ENCODE data around the gene PDZK1IP1. TPM values are rescaled to one million over a fixed set of nuclear protein-coding genes. Genes with fewer than 3 reads are reported as not detected.

Gene PDZK1IP1
- polyA plus RNA-seq, 1 donor (not counting 4 experiments of a cell fraction or from before 2014, with no cell fraction given) = 1.5 TPM

DNA sequence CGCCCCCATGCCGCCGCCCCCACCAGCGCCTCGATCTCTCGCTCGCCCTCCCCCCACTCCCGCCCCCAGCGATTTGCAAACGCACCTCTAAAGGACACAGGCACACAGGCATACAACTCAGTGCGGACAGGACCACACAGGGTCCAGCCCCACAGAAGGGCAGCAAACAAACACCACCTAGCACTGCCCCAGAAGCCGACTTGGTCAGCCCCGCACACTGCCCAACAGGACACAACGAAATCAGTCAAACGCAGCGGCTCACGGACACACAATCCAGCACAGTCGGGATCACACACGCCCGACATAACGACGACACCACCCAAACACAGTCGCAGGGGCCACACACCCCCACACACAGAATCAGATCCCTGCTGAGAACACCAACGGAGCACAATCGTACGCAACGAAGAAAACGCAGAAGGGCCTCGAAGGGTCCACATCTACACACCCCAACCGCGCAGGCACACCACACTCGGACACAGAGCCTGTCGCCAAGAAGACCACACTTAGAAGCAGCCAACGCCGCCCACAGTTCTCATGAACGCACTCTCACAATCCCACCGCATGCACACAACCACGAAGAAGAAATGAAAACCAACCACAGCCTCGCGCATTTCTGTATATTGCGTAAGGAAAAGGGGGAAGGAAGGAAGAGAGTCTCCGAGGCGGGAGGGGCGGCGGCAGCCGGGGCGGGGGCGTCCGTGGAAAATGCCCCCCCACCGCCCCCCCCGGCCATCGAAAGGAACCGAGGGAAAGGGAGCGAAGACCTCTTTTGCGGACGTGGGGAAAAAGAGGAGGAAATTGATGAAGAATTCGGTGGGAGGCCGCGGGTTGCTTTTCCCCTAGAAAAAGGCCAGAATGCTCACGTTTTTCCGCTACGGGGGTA is 41.7 kb upstream of the PDZK1IP1 start:
- H3K4me3 ChIP-seq (ENCODE audit: control insufficient read depth in 2 of 3, extremely low read depth in 1 of 3, insufficient read depth in 2 of 3, low read depth in 1 of 3, low read length in 3 of 3) = peak overlapping the region in 1 of 3 experiments; percentile 25
- FAIRE-seq (no peak), DNase-seq (ENCODE audit: low read depth, low spot score) (no peak)
- no peaks in the 10 kb centered on the region for H3K9me1 ChIP-seq (ENCODE audit: control insufficient read depth, extremely low read depth, insufficient read depth, low read length)
- no peak overlapping the region for H2AFZ ChIP-seq (ENCODE audit: control insufficient read depth, low read length)
- peaks cover 3% of the 10 kb centered on the region for H3K4me1 ChIP-seq (ENCODE audit: control insufficient read depth, extremely low read depth, insufficient read depth, low read length)
- H4K20me1 ChIP-seq (ENCODE audit: control insufficient read depth, extremely low read depth, insufficient read depth, low read length) = peaks cover 12% of the 10 kb centered on the region
- peak overlapping the region; percentile 50 for H3K4me2 ChIP-seq (ENCODE audit: control insufficient read depth, extremely low read depth, insufficient read depth, low read depth, low read length)
- no peak overlapping the region for H3K9ac ChIP-seq (ENCODE audit: control insufficient read depth, extremely low read depth, insufficient read depth, low read length)
- H3K79me2 ChIP-seq (ENCODE audit: control insufficient read depth, insufficient read depth, low read length) = no peaks in the 10 kb centered on the region
- H3K27me3 ChIP-seq (ENCODE audit: control insufficient read depth, extremely low read depth, insufficient read depth, low read length) = peaks cover 83% of the 10 kb centered on the region
- TF ChIP-seq EZH2 (IDR thresholded peaks at IDR 0.05; ENCODE audit: low read length) = peak; percentile 99
- TF ChIP-seq, protein P1, sequence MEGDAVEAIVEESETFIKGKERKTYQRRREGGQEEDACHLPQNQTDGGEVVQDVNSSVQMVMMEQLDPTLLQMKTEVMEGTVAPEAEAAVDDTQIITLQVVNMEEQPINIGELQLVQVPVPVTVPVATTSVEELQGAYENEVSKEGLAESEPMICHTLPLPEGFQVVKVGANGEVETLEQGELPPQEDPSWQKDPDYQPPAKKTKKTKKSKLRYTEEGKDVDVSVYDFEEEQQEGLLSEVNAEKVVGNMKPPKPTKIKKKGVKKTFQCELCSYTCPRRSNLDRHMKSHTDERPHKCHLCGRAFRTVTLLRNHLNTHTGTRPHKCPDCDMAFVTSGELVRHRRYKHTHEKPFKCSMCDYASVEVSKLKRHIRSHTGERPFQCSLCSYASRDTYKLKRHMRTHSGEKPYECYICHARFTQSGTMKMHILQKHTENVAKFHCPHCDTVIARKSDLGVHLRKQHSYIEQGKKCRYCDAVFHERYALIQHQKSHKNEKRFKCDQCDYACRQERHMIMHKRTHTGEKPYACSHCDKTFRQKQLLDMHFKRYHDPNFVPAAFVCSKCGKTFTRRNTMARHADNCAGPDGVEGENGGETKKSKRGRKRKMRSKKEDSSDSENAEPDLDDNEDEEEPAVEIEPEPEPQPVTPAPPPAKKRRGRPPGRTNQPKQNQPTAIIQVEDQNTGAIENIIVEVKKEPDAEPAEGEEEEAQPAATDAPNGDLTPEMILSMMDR (optimal IDR thresholded peaks at IDR 0.05 in 1 of 3, IDR thresholded peaks at IDR 0.05 in 1 of 3, conservative IDR thresholded peaks at IDR 0.05 in 1 of 3; ENCODE audit: extremely low read depth in 1 of 3, insufficient read depth in 2 of 3, low read length in 3 of 3) = no peak
- H3K9me3 ChIP-seq (ENCODE audit: control insufficient read depth, low read depth, low read length) = no peaks in the 10 kb centered on the region
- dilution Hi-C loops (cut with MboI; ENCODE audit: extremely low pct_ligation_motif_present, low sequenced_read_pairs) = no loop called here
- H3K27ac ChIP-seq (ENCODE audit: control insufficient read depth, insufficient read depth, low read length) = no peak overlapping the region
- H3K36me3 ChIP-seq (ENCODE audit: control insufficient read depth in 2 of 2, extremely low read depth in 1 of 2, insufficient read depth in 2 of 2, low read length in 2 of 2) = no peaks in the 10 kb centered on the region

DNA sequence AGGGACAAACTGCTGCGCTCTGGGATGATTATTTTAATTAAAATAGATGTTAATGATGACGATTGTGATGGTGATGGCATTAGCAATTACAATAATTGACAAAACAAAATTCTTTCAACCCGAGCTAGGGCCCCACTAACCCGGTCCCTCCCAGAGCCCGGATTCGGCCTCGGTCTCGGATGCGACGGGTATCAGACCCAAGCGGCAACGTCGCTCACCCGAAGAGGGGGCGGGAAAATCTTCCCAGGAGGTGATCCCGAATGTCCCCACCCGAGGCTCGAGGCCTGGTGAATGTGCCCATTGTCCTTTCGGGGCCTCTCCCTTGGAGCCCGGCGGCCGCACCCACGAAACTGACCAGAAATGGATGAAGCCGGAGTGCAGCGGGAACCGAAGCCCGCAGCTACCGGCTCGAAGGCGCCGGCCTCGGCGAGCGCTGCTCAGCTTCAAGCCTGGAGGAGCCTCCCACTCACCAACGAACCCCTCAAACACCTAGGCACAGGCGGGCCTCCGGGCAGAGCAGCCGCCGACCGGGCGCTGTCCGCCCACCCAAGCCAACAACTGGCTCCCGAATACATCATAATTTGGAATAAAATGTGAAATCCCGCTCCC is 41.0 kb upstream of the PDZK1IP1 start:
- Histone ChIP-seq H4K20me1 (ENCODE audit: control insufficient read depth, extremely low read depth, insufficient read depth, low read length) (peaks cover 12% of the 10 kb centered on the region), H3K27ac (ENCODE audit: control insufficient read depth, insufficient read depth, low read length) (no peak overlapping the region), H3K79me2 (ENCODE audit: control insufficient read depth, insufficient read depth, low read length) (no peaks in the 10 kb centered on the region), H3K4me2 (ENCODE audit: control insufficient read depth, extremely low read depth, insufficient read depth, low read depth, low read length) (no peak overlapping the region), H3K36me3 (ENCODE audit: control insufficient read depth in 2 of 2, extremely low read depth in 1 of 2, insufficient read depth in 2 of 2, low read length in 2 of 2) (no peaks in the 10 kb centered on the region), H3K27me3 (ENCODE audit: control insufficient read depth, extremely low read depth, insufficient read depth, low read length) (peaks cover 91% of the 10 kb centered on the region), H3K9me3 (ENCODE audit: control insufficient read depth, low read depth, low read length) (no peaks in the 10 kb centered on the region), H3K9me1 (ENCODE audit: control insufficient read depth, extremely low read depth, insufficient read depth, low read length) (no peaks in the 10 kb centered on the region), H3K4me1 (ENCODE audit: control insufficient read depth, extremely low read depth, insufficient read depth, low read length) (peaks cover 3% of the 10 kb centered on the region), H3K4me3 (ENCODE audit: control insufficient read depth in 2 of 3, extremely low read depth in 1 of 3, insufficient read depth in 2 of 3, low read depth in 1 of 3, low read length in 3 of 3) (no peak overlapping the region), H2AFZ (ENCODE audit: control insufficient read depth, low read length) (no peak overlapping the region), H3K9ac (ENCODE audit: control insufficient read depth, extremely low read depth, insufficient read depth, low read length) (no peak overlapping the region)
- FAIRE-seq (no peak), DNase-seq (ENCODE audit: low read depth, low spot score) (no peak)
- dilution Hi-C loops (cut with MboI; ENCODE audit: extremely low pct_ligation_motif_present, low sequenced_read_pairs) = no loop called here
- TF ChIP-seq, protein P1 (optimal IDR thresholded peaks at IDR 0.05 in 1 of 3, IDR thresholded peaks at IDR 0.05 in 1 of 3, conservative IDR thresholded peaks at IDR 0.05 in 1 of 3; ENCODE audit: extremely low read depth in 1 of 3, insufficient read depth in 2 of 3, low read length in 3 of 3) = no peak
- TF ChIP-seq EZH2 (IDR thresholded peaks at IDR 0.05; ENCODE audit: low read length) = peak; percentile 1
